Esophagus muscularis mucosa (tissue), 4 donors: ENCODE data around the gene ZDHHC8. TPM values are rescaled to one million over a fixed set of nuclear protein-coding genes. Genes with fewer than 3 reads are reported as not detected.

ENCODE experiments used
- DNase-seq: peaks from one replicate; pipeline ENCODE4 v3.0.0-alpha.2; 2017; ENCODE audit errors: extremely low spot score
- H3K27ac ChIP-seq, 4 donors: fragments of 200-600 bp; sonication (generic); replicated peaks in 1 of 4; 1 replicate in 3 of 4; 2 replicates in 1 of 4; pipeline ENCODE4 v1.5.1; 2016 to 2019; ENCODE audit warnings: mild to moderate bottlenecking in 1 of 4
- H3K27me3 ChIP-seq, 4 donors: fragments of 200-600 bp; sonication (generic); one replicate each; pipeline versions ENCODE4 v1.5.1 to v1.6.0; 2016 to 2019
- H3K36me3 ChIP-seq, 4 donors: fragments of 200-600 bp; sonication (generic); one replicate each; pipeline ENCODE4 v1.5.1; 2016 to 2019
- H3K4me1 ChIP-seq, 4 donors: fragments of 200-600 bp; sonication (generic); one replicate each; pipeline ENCODE4 v1.5.1; 2016 to 2019
- H3K4me3 ChIP-seq, 4 donors: fragments of 200-600 bp; sonication (generic); 1 replicate in 2 of 4; 2 replicates in 2 of 4; pipeline ENCODE4 v1.5.1; 2016 to 2019; ENCODE audit warnings: mild to moderate bottlenecking in 4 of 4, moderate library complexity in 1 of 4
- H3K9me3 ChIP-seq, 4 donors: fragments of 200-600 bp; sonication (generic); 1 replicate in 3 of 4; 2 replicates in 1 of 4; pipeline ENCODE4 v1.5.1; 2016 to 2019
- CTCF ChIP-seq, 3 experiments: fragments of 200-600 bp in 2 of 3; fragments of 450-650 bp in 1 of 3; sonication (generic) in 2 of 3; IDR thresholded peaks; one replicate each; pipeline ENCODE4 v1.5.1; 2017 to 2019; ENCODE audit warnings: antibody characterized with exemption in 3 of 3, mild to moderate bottlenecking in 2 of 3, moderate library complexity in 1 of 3
- EP300 ChIP-seq: sonication (generic); formaldehyde crosslinking; IDR thresholded peaks from one replicate; pipeline ENCODE4 v1.6.1; 2017; ENCODE audit warnings: antibody characterized with exemption
- POLR2A ChIP-seq: fragments of 450-650 bp; IDR thresholded peaks from one replicate; pipeline ENCODE4 v1.6.1; 2017; ENCODE audit warnings: antibody characterized with exemption, moderate library complexity, mild to moderate bottlenecking, low read depth
- POLR2AphosphoS5 ChIP-seq, 2 donors: sonication (generic); formaldehyde crosslinking; IDR thresholded peaks; one replicate each; pipeline ENCODE4 v1.6.1; 2017; ENCODE audit warnings: antibody characterized with exemption in 2 of 2
- WGBS: methylation state at CpG from one replicate; pipeline ENCODE4 v1.1.5; 2018; 5-methylcytosine and 5-hydroxymethylcytosine counted together
- intact Hi-C: fragments of 100-400 bp; cut with DNase I; formaldehyde crosslinking; loops from one replicate; pipeline ENCODE4 v1.15.1; 2023
- total RNA-seq, 4 donors: library from RNA; depleted of rRNA; stranded (reverse); fragments of >200 nt; gene quantifications; one replicate each; pipeline versions ENCODE4 v1.1.0 to v1.2.1, GENCODE V29; 2016

ZDHHC8 gene
- total RNA-seq, 4 donors from 2014 or later: 11.8 to 33.2 (median 23.8) TPM

GRCh38 chr22:20156042-20156389 lies 24.4 kb downstream of the ZDHHC8 start:
- DNase-seq: no peak
- WGBS: 78% methylated on average over 3 of the region's 7 CpGs
- H3K36me3 ChIP-seq: no peaks in the 10 kb centered on the region
- intact Hi-C loops: loop anchor here (5.0 kb wide), 1 partner anchor 111 kb away; the partner anchor contains the start of gene RTN4R
- peaks cover 0 to 53% (median 4%) of the 10 kb centered on the region in 4 donors for H3K27me3 ChIP-seq
- no peak overlapping the region for H3K27ac ChIP-seq
- TF ChIP-seq POLR2A (no peak), POLR2AphosphoS5 (IDR thresholded peaks at IDR 0.05) (no peak), CTCF (IDR thresholded peaks at IDR 0.05) (no peak), EP300 (no peak)
- peaks cover 3 to 12% (median 8%) of the 10 kb centered on the region in 4 donors for H3K4me1 ChIP-seq
- H3K4me3 ChIP-seq: no peak overlapping the region
- no peaks in the 10 kb centered on the region for H3K9me3 ChIP-seq

- WGBS: 28% methylated on average over 9 of the region's 17 CpGs
- H3K4me3 ChIP-seq: no peak overlapping the region
These were observed 25.2 kb downstream of the ZDHHC8 start for GRCh38 chr22:20156611-20157429.

GRCh38 chr22:20157430-20158183 lies 26.0 kb downstream of the ZDHHC8 start:
- peaks cover 3 to 12% (median 8%) of the 10 kb centered on the region in 4 donors for H3K4me1 ChIP-seq
- H3K4me3 ChIP-seq: no peak overlapping the region
- no peak for TF ChIP-seq POLR2A
- TF ChIP-seq CTCF (IDR thresholded peaks at IDR 0.05): no peak
- no peak for TF ChIP-seq EP300
- no peak for TF ChIP-seq POLR2AphosphoS5 (IDR thresholded peaks at IDR 0.05)
- DNase-seq: no peak
- H3K9me3 ChIP-seq: no peaks in the 10 kb centered on the region
- no peak overlapping the region for H3K27ac ChIP-seq
- H3K27me3 ChIP-seq: peaks cover 0 to 53% (median 4%) of the 10 kb centered on the region in 4 donors
- no peaks in the 10 kb centered on the region for H3K36me3 ChIP-seq
- 69% methylated on average over 5 of the region's 15 CpGs for WGBS
- intact Hi-C loops: loop anchor here (1.0 to 5.0 kb wide), 2 partner anchors 110 to 128 kb away; partner anchors contain the start of gene RTN4R

More at GRCh38 chr22:20156611-20157429, 25.2 kb downstream of the ZDHHC8 start:
- Histone ChIP-seq H3K36me3 (no peaks in the 10 kb centered on the region), H3K9me3 (no peaks in the 10 kb centered on the region), H3K27ac (no peak overlapping the region), H3K4me1 (peaks cover 3 to 12% (median 8%) of the 10 kb centered on the region in 4 donors), H3K27me3 (peaks cover 0 to 53% (median 4%) of the 10 kb centered on the region in 4 donors)
- DNase-seq: peak; percentile 97
- intact Hi-C loops: loop anchor here (1.0 to 5.0 kb wide), 2 partner anchors 110 to 128 kb away; partner anchors contain the start of gene RTN4R
- TF ChIP-seq EP300: no peak
- TF ChIP-seq POLR2AphosphoS5 (IDR thresholded peaks at IDR 0.05): peak in 1 of 2 donors; percentile 28
- TF ChIP-seq CTCF (IDR thresholded peaks at IDR 0.05): peak; percentile 98 to 100 (median 100)

GRCh38 chr22:20158391-20159036 lies 26.9 kb downstream of the ZDHHC8 start:
- H3K4me1 ChIP-seq: peaks cover 3 to 12% (median 8%) of the 10 kb centered on the region in 4 donors
- H3K4me3 ChIP-seq: no peak overlapping the region
- TF ChIP-seq POLR2AphosphoS5 (IDR thresholded peaks at IDR 0.05) (no peak), EP300 (no peak), CTCF (IDR thresholded peaks at IDR 0.05) (no peak), POLR2A (no peak)
- WGBS: 89% methylated on average over 10 of the region's 15 CpGs
- H3K9me3 ChIP-seq: no peaks in the 10 kb centered on the region
- peaks cover 0 to 53% (median 4%) of the 10 kb centered on the region in 4 donors for H3K27me3 ChIP-seq
- DNase-seq: no peak
- H3K36me3 ChIP-seq: no peaks in the 10 kb centered on the region
- H3K27ac ChIP-seq: no peak overlapping the region
- intact Hi-C loops: loop anchor here (5.0 kb wide), 1 partner anchor 109 kb away; the partner anchor contains the start of gene RTN4R
